Coronary artery (tissue), 2 donors: ENCODE results near the gene CIB4.
A peak's percentile ranks its signal among the peaks of the same experiment; 100 is the strongest.

Experiments used
- DNase-seq: peaks from one replicate; pipeline ENCODE4 v3.0.0-alpha.2; 2017; ENCODE audit warnings: low spot score
- H3K27ac ChIP-seq, 2 donors: fragments of 200-600 bp; sonication (generic); one replicate each; pipeline ENCODE4 v1.5.1; 2016 to 2019
- H3K4me3 ChIP-seq: fragments of 200-600 bp; sonication (generic); 2 replicates; pipeline ENCODE4 v1.5.1; 2016; ENCODE audit warnings: mild to moderate bottlenecking, moderate library complexity
- TF ChIP-seq, protein P1 (sequence below): fragments of 200-600 bp; sonication (generic); IDR thresholded peaks from one replicate; pipeline ENCODE4 v1.5.1; 2019; ENCODE audit warnings: antibody characterized with exemption

CIB4 gene

DNA sequence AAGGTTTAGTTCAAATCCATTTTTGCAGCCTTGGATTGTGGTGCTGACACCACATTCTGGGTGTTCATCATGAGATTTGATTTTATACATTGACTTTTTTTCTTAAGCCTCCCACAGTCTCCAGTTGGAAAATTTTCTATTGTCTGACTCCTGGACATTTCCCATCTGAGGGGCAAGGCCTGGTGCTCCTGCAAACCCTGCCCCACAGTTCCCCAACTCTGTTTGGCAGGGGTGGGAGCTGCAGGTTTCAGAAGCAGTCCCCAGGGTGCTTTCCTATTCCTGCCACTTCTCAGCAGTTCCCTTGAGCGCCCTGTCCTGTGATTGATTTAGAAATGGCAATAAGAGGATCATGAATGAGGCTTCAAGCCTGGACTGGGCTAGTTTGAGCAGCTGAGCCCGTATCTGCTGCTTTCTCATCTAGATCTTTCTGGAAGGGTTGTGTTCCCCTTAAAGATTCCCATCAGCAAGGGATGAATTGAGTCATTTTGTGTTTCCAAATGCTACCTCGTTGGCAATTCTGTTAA, 77.0 kb downstream of the CIB4 start:
- no peak for DNase-seq
- TF ChIP-seq, protein P1, sequence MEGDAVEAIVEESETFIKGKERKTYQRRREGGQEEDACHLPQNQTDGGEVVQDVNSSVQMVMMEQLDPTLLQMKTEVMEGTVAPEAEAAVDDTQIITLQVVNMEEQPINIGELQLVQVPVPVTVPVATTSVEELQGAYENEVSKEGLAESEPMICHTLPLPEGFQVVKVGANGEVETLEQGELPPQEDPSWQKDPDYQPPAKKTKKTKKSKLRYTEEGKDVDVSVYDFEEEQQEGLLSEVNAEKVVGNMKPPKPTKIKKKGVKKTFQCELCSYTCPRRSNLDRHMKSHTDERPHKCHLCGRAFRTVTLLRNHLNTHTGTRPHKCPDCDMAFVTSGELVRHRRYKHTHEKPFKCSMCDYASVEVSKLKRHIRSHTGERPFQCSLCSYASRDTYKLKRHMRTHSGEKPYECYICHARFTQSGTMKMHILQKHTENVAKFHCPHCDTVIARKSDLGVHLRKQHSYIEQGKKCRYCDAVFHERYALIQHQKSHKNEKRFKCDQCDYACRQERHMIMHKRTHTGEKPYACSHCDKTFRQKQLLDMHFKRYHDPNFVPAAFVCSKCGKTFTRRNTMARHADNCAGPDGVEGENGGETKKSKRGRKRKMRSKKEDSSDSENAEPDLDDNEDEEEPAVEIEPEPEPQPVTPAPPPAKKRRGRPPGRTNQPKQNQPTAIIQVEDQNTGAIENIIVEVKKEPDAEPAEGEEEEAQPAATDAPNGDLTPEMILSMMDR, result no peak
- H3K4me3 ChIP-seq, result no peak overlapping the region
- no peak overlapping the region for H3K27ac ChIP-seq

DNA sequence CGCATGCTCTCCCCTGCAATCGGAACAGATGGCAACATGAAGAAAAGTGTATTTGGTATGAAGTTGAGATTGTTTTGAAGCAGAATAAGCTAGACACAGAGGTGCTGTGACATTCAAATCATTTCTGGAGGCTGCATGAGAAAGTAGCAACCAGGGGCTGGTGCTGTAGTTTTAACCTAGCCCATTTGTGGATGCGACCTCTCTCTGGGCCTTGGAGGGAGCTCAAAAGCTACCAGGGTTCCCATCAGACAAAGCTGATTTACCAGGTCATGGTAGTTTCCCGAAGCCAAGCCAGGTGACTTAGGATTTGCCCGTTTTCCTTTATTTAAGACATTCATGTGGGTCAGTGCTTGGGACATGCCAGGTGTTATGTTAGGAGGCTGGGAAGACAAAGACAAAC, 77.5 kb downstream of the CIB4 start:
- H3K4me3 ChIP-seq, result no peak overlapping the region
- DNase-seq, result no peak
- TF ChIP-seq, protein P1, result no peak
- H3K27ac ChIP-seq, result no peak overlapping the region

DNA sequence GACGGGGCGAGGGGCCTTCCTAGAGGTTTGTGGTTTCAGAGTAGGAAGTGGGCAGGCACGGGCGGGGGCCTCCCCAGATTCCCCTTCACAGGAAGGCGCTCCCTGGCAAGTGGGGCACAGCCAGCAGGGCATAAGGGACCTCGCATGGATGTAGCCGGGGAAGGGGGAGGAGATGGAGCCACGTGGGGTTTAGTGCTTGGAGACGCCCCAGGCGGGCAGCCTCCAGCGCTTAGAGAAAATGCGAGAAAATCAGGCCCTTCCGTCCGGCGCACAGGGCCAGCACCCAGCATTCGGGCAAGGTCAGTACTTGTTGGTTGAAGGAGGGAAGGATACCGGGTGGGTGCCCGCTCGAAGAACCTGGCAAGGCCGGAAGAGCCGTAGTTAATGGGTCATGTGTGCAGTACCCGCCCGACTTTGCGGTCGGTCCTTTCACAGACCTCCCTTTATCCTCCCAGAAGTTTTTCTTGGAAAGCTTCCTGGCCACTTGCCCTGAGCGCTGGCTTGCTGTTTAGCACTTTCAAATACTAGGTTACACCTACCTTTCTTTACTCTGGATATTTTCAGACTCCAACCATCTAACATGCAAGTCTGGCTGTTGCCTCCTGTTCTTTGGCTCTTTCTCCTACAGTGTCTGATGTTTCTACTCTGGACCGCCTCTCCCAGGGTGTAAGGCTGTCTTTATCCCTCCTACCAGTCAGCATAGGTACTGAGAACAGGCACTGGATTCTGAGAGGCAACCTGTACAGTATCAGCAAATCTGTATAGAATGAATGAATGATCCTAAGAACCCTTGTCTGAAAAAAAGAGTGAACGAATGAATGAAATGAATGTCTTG, 78.1 kb downstream of the CIB4 start:
- no peak for DNase-seq
- no peak overlapping the region for H3K27ac ChIP-seq
- peak overlapping the region; percentile 71 for H3K4me3 ChIP-seq
- TF ChIP-seq, protein P1, result no peak

DNA sequence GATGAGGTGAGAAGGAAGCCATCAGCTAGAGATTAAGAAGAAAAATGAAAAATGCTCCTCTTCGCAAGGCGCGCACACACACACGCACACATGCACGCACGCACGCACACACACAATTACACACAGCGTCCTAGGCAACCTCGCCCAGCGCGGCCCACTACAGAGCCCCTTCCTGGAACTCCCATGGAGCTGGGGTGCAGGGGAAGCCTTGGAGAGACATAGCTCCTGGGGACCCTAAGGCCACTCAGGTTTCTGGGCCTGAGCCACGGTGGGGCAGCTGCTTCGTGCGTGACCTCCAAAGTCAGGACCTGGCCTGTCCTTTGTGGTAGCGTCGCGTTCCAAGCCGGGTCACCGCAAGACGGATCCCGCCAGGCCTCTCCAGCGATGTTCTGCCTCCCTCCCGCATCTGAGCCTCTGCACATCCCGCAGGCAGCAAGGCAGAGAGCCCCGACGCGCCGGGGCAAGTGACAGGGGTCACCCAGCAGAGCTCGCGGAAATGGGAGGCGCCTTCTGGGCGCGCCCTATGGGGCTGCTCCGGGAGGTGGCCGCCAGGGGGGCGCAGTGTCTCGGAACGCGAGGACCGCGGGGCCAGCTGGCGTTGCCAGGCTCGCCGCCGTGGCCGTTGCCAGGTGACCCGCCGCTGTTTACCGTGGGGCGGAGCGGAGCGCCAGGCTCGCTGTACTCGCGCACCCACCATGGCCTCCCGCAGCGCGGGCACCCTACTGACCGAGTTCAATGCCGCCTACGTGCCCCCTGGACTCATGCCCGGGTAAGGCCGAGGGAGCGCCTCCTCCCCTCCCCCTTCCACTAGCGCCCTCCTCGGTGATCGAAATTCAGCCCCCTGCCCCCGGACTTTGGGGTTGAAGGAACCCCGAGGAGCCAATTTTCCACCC, 79.0 kb downstream of the CIB4 start:
- TF ChIP-seq, protein P1, result no peak
- DNase-seq, result no peak
- peak overlapping the region; percentile 71 for H3K4me3 ChIP-seq
- H3K27ac ChIP-seq, result no peak overlapping the region

DNA sequence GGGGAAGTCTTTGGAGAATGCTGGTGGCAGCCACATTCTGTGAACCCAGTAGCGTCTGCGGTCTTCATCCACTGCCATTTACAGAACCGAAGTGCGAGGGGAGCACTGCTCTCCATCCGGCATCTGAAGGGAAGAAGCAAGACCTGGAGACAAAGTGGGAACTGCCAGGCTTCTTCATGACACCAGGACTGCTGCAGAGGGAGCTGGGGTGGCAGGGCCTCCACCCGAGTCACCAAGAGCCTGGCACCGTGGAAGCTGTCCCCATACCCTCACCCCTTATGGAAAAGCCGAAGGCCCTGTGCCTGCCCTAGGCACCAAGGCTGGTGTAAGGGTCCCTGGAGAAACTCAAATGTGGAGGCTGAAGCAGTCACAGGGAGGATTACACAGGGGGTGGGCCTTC, 79.8 kb downstream of the CIB4 start:
- no peak overlapping the region for H3K4me3 ChIP-seq
- H3K27ac ChIP-seq, result no peak overlapping the region
- no peak for DNase-seq
- TF ChIP-seq, protein P1, result no peak

DNA sequence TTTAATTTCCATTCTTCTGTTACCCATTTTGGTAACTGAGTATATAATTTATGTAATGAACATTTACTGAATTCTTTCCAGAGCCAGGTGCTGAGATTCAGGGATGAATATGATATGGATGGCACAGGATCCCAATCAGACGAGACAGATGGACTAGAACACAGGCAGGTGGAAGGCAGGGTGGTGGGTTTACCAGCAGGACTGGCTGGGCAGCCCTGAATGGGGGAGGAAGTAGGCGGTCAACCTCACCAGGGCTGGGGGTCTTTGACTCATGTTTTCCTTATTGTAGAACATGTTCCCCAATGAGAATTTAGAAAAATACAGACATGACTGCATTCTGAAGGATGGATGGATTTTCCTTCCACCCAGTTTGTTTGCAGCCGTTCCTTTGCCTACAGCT, 80.3 kb downstream of the CIB4 start:
- no peak for DNase-seq
- TF ChIP-seq, protein P1, result no peak
- Histone ChIP-seq H3K4me3 (no peak overlapping the region), H3K27ac (no peak overlapping the region)
